Measurements from ENCODE around the gene TASL. TPM values are rescaled to one million over a fixed set of nuclear protein-coding genes. Genes with fewer than 3 reads are reported as not detected.
"Not testable (repeated sequence)": the region's sequence is repeated elsewhere in the genome, so short reads cannot be mapped to it uniquely, and the experiment has no call there.

TASL gene
- polyA plus RNA-seq, 1 of the 3 experiments (the other 2 are of a cell fraction), result not detected

DNA sequence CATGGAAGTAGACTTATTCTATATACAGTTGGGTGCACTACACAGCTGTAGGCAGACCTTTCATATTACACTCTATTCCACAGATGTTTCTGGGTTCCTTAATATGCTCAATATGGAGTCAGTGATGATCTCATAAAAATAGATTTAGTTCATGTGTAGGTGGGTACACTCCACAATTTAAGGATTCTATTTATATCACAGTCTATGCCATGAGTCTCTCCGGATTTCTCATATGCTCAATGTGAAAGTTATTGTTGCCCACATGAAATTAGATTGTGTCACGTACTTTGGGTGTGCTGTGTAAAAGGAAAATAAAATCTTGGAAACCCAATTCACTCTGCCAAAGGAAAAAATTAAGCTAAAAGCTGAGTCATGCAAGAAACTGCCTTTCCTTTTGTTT, 32.5 kb upstream of the TASL start:
- no peaks in the 10 kb centered on the region for H3K36me3 ChIP-seq (replicated peaks in 1 of 2; ENCODE audit: control insufficient read depth in 1 of 2, insufficient read depth in 2 of 2, low read length in 1 of 2)
- H4K20me1 ChIP-seq (ENCODE audit: insufficient read depth), result no peaks in the 10 kb centered on the region
- H3K4me2 ChIP-seq, result no peak overlapping the region
- H3K9me2 ChIP-seq, result no peaks in the 10 kb centered on the region
- H3K4me1 ChIP-seq (ENCODE audit: control insufficient read depth in 1 of 2, insufficient read depth in 2 of 2, low read depth in 1 of 2, low read length in 1 of 2), result no peaks in the 10 kb centered on the region
- H3F3A ChIP-seq (replicated peaks; ENCODE audit: insufficient read depth), result peaks cover 5% of the 10 kb centered on the region
- no peak for DNase-seq
- WGBS (ENCODE audit: low lambda C conversion rate), result 8% methylated on average over 2 of the region's 2 CpGs
- H3K27ac ChIP-seq (ENCODE audit: low read depth in 2 of 2, low read length in 1 of 2), result no peak overlapping the region
- TF ChIP-seq MAX (IDR thresholded peaks at IDR 0.05; ENCODE audit: low read depth) (no peak), NFIC (IDR thresholded peaks at IDR 0.05; ENCODE audit: borderline replicate concordance) (no peak), USF2 (IDR thresholded peaks at IDR 0.05; ENCODE audit: borderline replicate concordance, low read depth, low read length) (no peak), YY1 (IDR thresholded peaks at IDR 0.05; ENCODE audit: low read depth) (no peak), TEAD4 (IDR thresholded peaks at IDR 0.05; ENCODE audit: borderline replicate concordance, insufficient read depth) (no peak), POLR2AphosphoS5 (IDR thresholded peaks at IDR 0.05; ENCODE audit: low read depth, low read length) (no peak), JUND (IDR thresholded peaks at IDR 0.05) (no peak), FOXM1 (IDR thresholded peaks at IDR 0.05; ENCODE audit: low read depth) (no peak), GATA2 (CRISPR knock-in tag; IDR thresholded peaks at IDR 0.05) (no peak), TAF1 (IDR thresholded peaks at IDR 0.05; ENCODE audit: borderline replicate concordance, low read depth, low read length) (no peak), ELF1 (IDR thresholded peaks at IDR 0.05) (no peak), FOSL2 (IDR thresholded peaks at IDR 0.05; ENCODE audit: borderline replicate concordance, low read depth) (no peak), SIN3A (IDR thresholded peaks at IDR 0.05; ENCODE audit: borderline replicate concordance, low read depth, low read length) (no peak), RCOR1 (IDR thresholded peaks at IDR 0.05; ENCODE audit: low read length) (no peak), GABPA (IDR thresholded peaks at IDR 0.05; ENCODE audit: low read depth) (no peak)
- TF ChIP-seq, protein P1, sequence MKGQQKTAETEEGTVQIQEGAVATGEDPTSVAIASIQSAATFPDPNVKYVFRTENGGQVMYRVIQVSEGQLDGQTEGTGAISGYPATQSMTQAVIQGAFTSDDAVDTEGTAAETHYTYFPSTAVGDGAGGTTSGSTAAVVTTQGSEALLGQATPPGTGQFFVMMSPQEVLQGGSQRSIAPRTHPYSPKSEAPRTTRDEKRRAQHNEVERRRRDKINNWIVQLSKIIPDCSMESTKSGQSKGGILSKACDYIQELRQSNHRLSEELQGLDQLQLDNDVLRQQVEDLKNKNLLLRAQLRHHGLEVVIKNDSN (IDR thresholded peaks at IDR 0.05; ENCODE audit: borderline replicate concordance, low read depth), result no peak
- ChIA-PET CTCF (no interaction called here), POLR2A (no interaction called here)
- H3K27me3 ChIP-seq (ENCODE audit: insufficient read depth), result no peaks in the 10 kb centered on the region; the same call in 1 of the 2 replicates
- no peaks in the 10 kb centered on the region for H3K79me2 ChIP-seq (ENCODE audit: insufficient read depth)
- no peaks in the 10 kb centered on the region for H3K9me3 ChIP-seq
- H3K4me3 ChIP-seq (ENCODE audit: low read depth in 2 of 2, low read length in 1 of 2), result no peak overlapping the region
- H3K9ac ChIP-seq, result no peak overlapping the region
- peak overlapping the region; percentile 23; the same call in 1 of the 2 replicates for H2AFZ ChIP-seq (ENCODE audit: low read depth)

DNA sequence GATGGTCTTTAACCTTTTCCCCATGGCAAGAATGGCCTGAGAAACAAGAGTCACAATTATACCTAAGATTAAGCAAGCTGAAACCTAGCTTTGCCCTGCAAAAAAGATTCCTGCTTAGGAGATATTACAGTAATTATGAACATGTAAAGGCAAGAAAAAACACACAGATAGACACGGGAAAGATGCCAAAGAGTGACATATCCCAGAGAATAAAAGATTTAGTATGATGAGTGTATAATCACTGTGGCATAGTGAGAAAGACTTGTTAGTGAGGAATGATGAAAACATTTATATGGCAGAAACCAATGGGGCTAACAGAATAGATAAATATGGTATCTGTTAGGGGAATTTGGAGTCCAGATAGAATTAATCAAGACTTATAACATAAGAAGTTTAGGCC, 29.6 kb upstream of the TASL start:
- Histone ChIP-seq H3K27ac (ENCODE audit: low read depth in 2 of 2, low read length in 1 of 2) (no peak overlapping the region), H3K9me2 (no peaks in the 10 kb centered on the region), H4K20me1 (ENCODE audit: insufficient read depth) (no peaks in the 10 kb centered on the region), H3K9ac (no peak overlapping the region), H3K4me3 (ENCODE audit: low read depth in 2 of 2, low read length in 1 of 2) (no peak overlapping the region), H3F3A (replicated peaks; ENCODE audit: insufficient read depth) (peaks cover 4% of the 10 kb centered on the region), H3K79me2 (ENCODE audit: insufficient read depth) (no peaks in the 10 kb centered on the region), H2AFZ (ENCODE audit: low read depth) (no peak overlapping the region), H3K9me3 (no peaks in the 10 kb centered on the region), H3K4me1 (ENCODE audit: control insufficient read depth in 1 of 2, insufficient read depth in 2 of 2, low read depth in 1 of 2, low read length in 1 of 2) (no peaks in the 10 kb centered on the region), H3K36me3 (replicated peaks in 1 of 2; ENCODE audit: control insufficient read depth in 1 of 2, insufficient read depth in 2 of 2, low read length in 1 of 2) (no peaks in the 10 kb centered on the region), H3K27me3 (ENCODE audit: insufficient read depth) (no peaks in the 10 kb centered on the region; the same call in 1 of the 2 replicates), H3K4me2 (no peak overlapping the region)
- ChIA-PET POLR2A (no interaction called here), CTCF (no interaction called here)
- 0% methylated on average over 1 of the region's 1 CpG for WGBS (ENCODE audit: low lambda C conversion rate)
- TF ChIP-seq GATA2 (CRISPR knock-in tag; IDR thresholded peaks at IDR 0.05) (no peak), GABPA (IDR thresholded peaks at IDR 0.05; ENCODE audit: low read depth) (no peak), CHD2 (IDR thresholded peaks at IDR 0.05; ENCODE audit: low read length, partially characterized antibody) (no peak), TCF12 (IDR thresholded peaks at IDR 0.05) (no peak), RFX5 (IDR thresholded peaks at IDR 0.05; ENCODE audit: low read length) (no peak), TAF1 (IDR thresholded peaks at IDR 0.05; ENCODE audit: borderline replicate concordance, low read depth, low read length) (no peak), FOXJ3 (CRISPR knock-in tag; IDR thresholded peaks at IDR 0.05) (no peak), NRF1 (IDR thresholded peaks at IDR 0.05; ENCODE audit: low read depth, low read length) (no peak), EP300 (IDR thresholded peaks at IDR 0.05; ENCODE audit: borderline replicate concordance in 1 of 2, low read depth in 1 of 2, low read length in 1 of 2) (no peak)
- DNase-seq, result no peak

GRCh38 chrX:30600269-30601176, 23.0 kb upstream of the TASL start:
- H3F3A ChIP-seq (replicated peaks; ENCODE audit: insufficient read depth); H3K36me3 ChIP-seq (replicated peaks in 1 of 2; ENCODE audit: control insufficient read depth in 1 of 2, insufficient read depth in 2 of 2, low read length in 1 of 2); H3K9me3 ChIP-seq; H3K27ac ChIP-seq (ENCODE audit: low read depth in 2 of 2, low read length in 1 of 2); POLR2A ChIA-PET; DNase-seq; H3K27me3 ChIP-seq (ENCODE audit: insufficient read depth); H2AFZ ChIP-seq (ENCODE audit: low read depth); H3K9ac ChIP-seq; H3K4me1 ChIP-seq (ENCODE audit: control insufficient read depth in 1 of 2, insufficient read depth in 2 of 2, low read depth in 1 of 2, low read length in 1 of 2); H3K4me3 ChIP-seq (ENCODE audit: low read depth in 2 of 2, low read length in 1 of 2); H3K4me2 ChIP-seq; H3K79me2 ChIP-seq (ENCODE audit: insufficient read depth); H4K20me1 ChIP-seq (ENCODE audit: insufficient read depth); CTCF ChIA-PET; H3K9me2 ChIP-seq: not testable (repeated sequence)
- 32% methylated on average over 4 of the region's 15 CpGs for WGBS (ENCODE audit: low lambda C conversion rate)
